HepG2 (cell line): ENCODE measurements around the gene NOTO. TPM values are rescaled to one million over a fixed set of nuclear protein-coding genes. Genes with fewer than 3 reads are reported as not detected.
A peak's percentile ranks its signal among the peaks of the same experiment; 100 is the strongest.

Experiments used
- FIP1L1 ChIP-seq: fragments of 200-400 bp; formaldehyde crosslinking; IDR thresholded peaks from 2 replicates; pipeline ENCODE4 v1.6.1; 2018; ENCODE audit warnings: low read depth, mild to moderate bottlenecking, low read length, moderate library complexity, borderline replicate concordance; ENCODE audit not compliant: insufficient read depth
- HOXA3 ChIP-seq: sonication (generic); formaldehyde crosslinking; IDR thresholded peaks from 2 replicates; pipeline ENCODE4 v1.5.0; 2020; ENCODE audit warnings: missing genetic modification reagents
- MAFF ChIP-seq: IDR thresholded peaks from 2 replicates; pipeline ENCODE4 v1.6.1; 2011; ENCODE audit warnings: low read depth, low read length, improper control_type of control experiment
- MYNN ChIP-seq: sonication (generic); formaldehyde crosslinking; IDR thresholded peaks from 2 replicates; pipeline ENCODE4 v1.4.0; 2020; ENCODE audit warnings: mild to moderate bottlenecking, low read depth, missing genetic modification reagents
- NFE2L1 ChIP-seq: sonication (generic); formaldehyde crosslinking; IDR thresholded peaks from 2 replicates; pipeline ENCODE4 v1.4.0; 2020; ENCODE audit warnings: missing genetic modification reagents, mild to moderate bottlenecking, borderline replicate concordance
- NFKB2 ChIP-seq: sonication (generic); formaldehyde crosslinking; IDR thresholded peaks from 2 replicates; pipeline ENCODE4 v1.4.0; 2020; ENCODE audit warnings: missing genetic modification reagents, borderline replicate concordance
- RBM22 ChIP-seq: fragments of 200-400 bp; formaldehyde crosslinking; optimal IDR thresholded peaks from 2 replicates; pipeline ENCODE3; 2017; ENCODE audit warnings: mild to moderate bottlenecking, low read length, moderate library complexity
- SOX6 ChIP-seq, 2 experiments: fragments of 450-650 bp in 1 of 2; sonication (generic) in 1 of 2; formaldehyde crosslinking in 1 of 2; IDR thresholded peaks; 2 replicates each; pipeline versions ENCODE4 v1.4.0 to v1.6.1; 2017 to 2020; ENCODE audit warnings: antibody characterized with exemption in 1 of 2, mild to moderate bottlenecking in 1 of 2, missing genetic modification reagents in 1 of 2
- SP1 ChIP-seq, 2 experiments: fragments of 450-650 bp in 1 of 2; sonication (generic) in 1 of 2; formaldehyde crosslinking in 1 of 2; IDR thresholded peaks; 2 replicates each; pipeline versions ENCODE4 v1.4.0 to v1.6.1; 2016 to 2020; ENCODE audit warnings: missing genetic modification reagents in 1 of 2
- SRF ChIP-seq: IDR thresholded peaks from 2 replicates; pipeline ENCODE4 v1.6.1; 2011; ENCODE audit warnings: mild to moderate bottlenecking, low read depth, low read length, moderate library complexity
- TARDBP ChIP-seq: sonication (generic); formaldehyde crosslinking; IDR thresholded peaks from 2 replicates; pipeline ENCODE4 v1.8.0; 2022; ENCODE audit warnings: mild to moderate bottlenecking, missing genetic modification reagents
- U2AF1 ChIP-seq: fragments of 200-400 bp; formaldehyde crosslinking; optimal IDR thresholded peaks from 2 replicates; pipeline ENCODE3; 2017; ENCODE audit warnings: mild to moderate bottlenecking, low read depth, low read length
- ZKSCAN1 ChIP-seq: fragments of 150-350 bp; IDR thresholded peaks from 2 replicates; pipeline ENCODE4 v1.6.1; 2014; ENCODE audit warnings: low read length
- ZNF230 ChIP-seq: sonication (generic); formaldehyde crosslinking; IDR thresholded peaks from 2 replicates; pipeline ENCODE4 v1.4.0; 2020; ENCODE audit warnings: mild to moderate bottlenecking, missing genetic modification reagents
- ZNF326 ChIP-seq: sonication (generic); formaldehyde crosslinking; IDR thresholded peaks from 2 replicates; pipeline ENCODE4 v1.4.0; 2020; ENCODE audit warnings: missing genetic modification reagents, borderline replicate concordance
- ZNF569 ChIP-seq: sonication (generic); formaldehyde crosslinking; IDR thresholded peaks from 2 replicates; pipeline ENCODE4 v1.5.0; 2020; ENCODE audit warnings: mild to moderate bottlenecking, missing genetic modification reagents, moderate library complexity, borderline replicate concordance
- ZNF619 ChIP-seq: sonication (generic); formaldehyde crosslinking; IDR thresholded peaks from 2 replicates; pipeline ENCODE4 v1.4.0; 2020; ENCODE audit warnings: mild to moderate bottlenecking, missing genetic modification reagents
- ZNF775 ChIP-seq: sonication (generic); formaldehyde crosslinking; IDR thresholded peaks from 2 replicates; pipeline ENCODE4 v1.4.0; 2020; ENCODE audit warnings: missing genetic modification reagents, mild to moderate bottlenecking, moderate library complexity, borderline replicate concordance
- polyA plus RNA-seq, 8 experiments: library from polyadenylated mRNA; depleted of rRNA in 3 of 8; stranded (reverse) in 7 of 8; unstranded in 1 of 8; fragments of >200 nt; fragmentation: Illumina TruSeq in 4 of 8; extraction: Trizol in 4 of 8; gene quantifications; 2 replicates each; pipeline versions ENCODE4 v1.2.1 to v1.2.3, GENCODE V29; 2011 to 2016; ENCODE audit warnings: low read depth in 4 of 8, missing spikeins in 1 of 8, mixed read lengths in 1 of 8; ENCODE audit not compliant: insufficient read depth in 1 of 8
- total RNA-seq, 5 experiments: library from RNA; depleted of rRNA; stranded (reverse); fragments of >200 nt; fragmentation: Illumina TruSeq; extraction: Trizol; gene quantifications; 2 replicates each; pipeline ENCODE4 v1.2.3, GENCODE V29; 2016; ENCODE audit warnings: low read depth in 1 of 5
- TF ChIP-seq, protein P1 (sequence below): sonication (generic); formaldehyde crosslinking; conservative IDR thresholded peaks from 2 replicates; pipeline ENCODE4 v1.4.0; 2020; ENCODE audit warnings: missing genetic modification reagents
- TF ChIP-seq, protein P2 (sequence below): sonication (generic); formaldehyde crosslinking; IDR thresholded peaks from 2 replicates; pipeline ENCODE4; 2020; ENCODE audit warnings: missing genetic modification reagents, mild to moderate bottlenecking, borderline replicate concordance

Gene NOTO
- total and polyA plus RNA-seq, 2 of the 13 experiments (the other 11 are each of a cell fraction or from before 2014, with no cell fraction given) = not detected

DNA sequence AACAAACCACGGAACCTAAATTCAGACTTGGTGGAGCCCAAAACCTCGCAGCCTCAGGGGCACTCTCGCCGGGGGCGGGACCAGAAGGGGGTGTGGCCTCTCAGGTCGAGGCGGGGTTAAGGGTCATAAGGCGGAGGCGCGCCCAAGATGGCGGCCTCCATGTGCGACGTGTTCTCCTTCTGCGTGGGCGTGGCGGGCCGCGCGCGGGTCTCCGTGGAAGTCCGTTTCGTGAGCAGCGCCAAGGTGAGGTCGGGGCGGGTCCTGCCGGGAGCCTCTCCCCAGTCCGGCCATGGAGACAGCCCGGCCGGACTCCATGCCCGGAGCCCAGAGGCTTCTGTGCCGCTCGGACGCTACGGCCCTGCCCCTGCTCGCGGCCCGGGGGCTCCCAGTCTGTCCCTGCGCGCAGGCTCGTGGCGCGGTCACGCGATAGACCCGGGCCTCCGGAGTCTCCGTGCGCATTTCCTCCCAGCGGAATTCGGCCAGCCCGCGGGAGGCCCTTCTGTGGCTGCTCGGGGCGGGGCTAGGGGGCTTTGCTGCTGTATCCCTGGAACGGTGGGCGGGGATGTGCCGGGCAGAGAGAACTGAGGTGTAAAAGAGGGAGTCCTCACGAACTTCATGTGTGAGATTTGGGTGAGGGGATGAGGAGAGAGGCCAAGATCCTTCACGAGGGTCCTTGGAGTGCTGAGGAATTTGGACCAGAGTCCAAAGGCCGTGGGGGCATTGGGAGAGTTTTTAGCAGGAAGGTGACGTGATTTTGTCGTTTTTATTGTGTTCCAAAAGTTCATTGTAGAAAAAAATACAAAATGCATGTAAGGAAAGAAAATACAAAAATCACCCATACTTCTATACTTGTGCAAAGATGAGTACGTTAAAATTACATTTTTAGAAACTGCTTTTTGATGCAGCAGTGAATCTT, 12.0 kb downstream of the NOTO start, which contains the start of gene SMYD5 (continued):
- TF ChIP-seq, protein P1, sequence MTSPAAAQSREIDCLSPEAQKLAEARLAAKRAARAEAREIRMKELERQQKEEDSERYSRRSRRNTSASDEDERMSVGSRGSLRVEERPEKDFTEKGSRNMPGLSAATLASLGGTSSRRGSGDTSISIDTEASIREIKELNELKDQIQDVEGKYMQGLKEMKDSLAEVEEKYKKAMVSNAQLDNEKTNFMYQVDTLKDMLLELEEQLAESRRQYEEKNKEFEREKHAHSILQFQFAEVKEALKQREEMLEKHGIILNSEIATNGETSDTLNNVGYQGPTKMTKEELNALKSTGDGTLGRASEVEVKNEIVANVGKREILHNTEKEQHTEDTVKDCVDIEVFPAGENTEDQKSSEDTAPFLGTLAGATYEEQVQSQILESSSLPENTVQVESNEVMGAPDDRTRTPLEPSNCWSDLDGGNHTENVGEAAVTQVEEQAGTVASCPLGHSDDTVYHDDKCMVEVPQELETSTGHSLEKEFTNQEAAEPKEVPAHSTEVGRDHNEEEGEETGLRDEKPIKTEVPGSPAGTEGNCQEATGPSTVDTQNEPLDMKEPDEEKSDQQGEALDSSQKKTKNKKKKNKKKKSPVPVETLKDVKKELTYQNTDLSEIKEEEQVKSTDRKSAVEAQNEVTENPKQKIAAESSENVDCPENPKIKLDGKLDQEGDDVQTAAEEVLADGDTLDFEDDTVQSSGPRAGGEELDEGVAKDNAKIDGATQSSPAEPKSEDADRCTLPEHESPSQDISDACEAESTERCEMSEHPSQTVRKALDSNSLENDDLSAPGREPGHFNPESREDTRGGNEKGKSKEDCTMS = no peak; the same call in 1 of the 2 replicates
- no peak for TF ChIP-seq FIP1L1
- TF ChIP-seq SP1 (IDR thresholded peaks at IDR 0.05) = no peak
- peak; percentile 95 for TF ChIP-seq SP1 (CRISPR knock-in tag; IDR thresholded peaks at IDR 0.05)
- TF ChIP-seq ZNF569 (CRISPR knock-in tag) = no peak
- no peak; the same call in 1 of the 2 replicates for TF ChIP-seq SRF
- peak; percentile 90 for TF ChIP-seq HOXA3 (CRISPR knock-in tag)
- peak; percentile 73; the same call in 1 of the 2 replicates for TF ChIP-seq ZNF619 (CRISPR knock-in tag)
- TF ChIP-seq TARDBP (CRISPR knock-in tag) = peak; percentile 7; the same call in 1 of the 2 replicates
- no peak for TF ChIP-seq ZNF326 (CRISPR knock-in tag)
- TF ChIP-seq MAFF = no peak
- 0 out of 2 replicates have a peak, but pooled peaks have one; percentile 74 for TF ChIP-seq MYNN
- TF ChIP-seq, protein P2, sequence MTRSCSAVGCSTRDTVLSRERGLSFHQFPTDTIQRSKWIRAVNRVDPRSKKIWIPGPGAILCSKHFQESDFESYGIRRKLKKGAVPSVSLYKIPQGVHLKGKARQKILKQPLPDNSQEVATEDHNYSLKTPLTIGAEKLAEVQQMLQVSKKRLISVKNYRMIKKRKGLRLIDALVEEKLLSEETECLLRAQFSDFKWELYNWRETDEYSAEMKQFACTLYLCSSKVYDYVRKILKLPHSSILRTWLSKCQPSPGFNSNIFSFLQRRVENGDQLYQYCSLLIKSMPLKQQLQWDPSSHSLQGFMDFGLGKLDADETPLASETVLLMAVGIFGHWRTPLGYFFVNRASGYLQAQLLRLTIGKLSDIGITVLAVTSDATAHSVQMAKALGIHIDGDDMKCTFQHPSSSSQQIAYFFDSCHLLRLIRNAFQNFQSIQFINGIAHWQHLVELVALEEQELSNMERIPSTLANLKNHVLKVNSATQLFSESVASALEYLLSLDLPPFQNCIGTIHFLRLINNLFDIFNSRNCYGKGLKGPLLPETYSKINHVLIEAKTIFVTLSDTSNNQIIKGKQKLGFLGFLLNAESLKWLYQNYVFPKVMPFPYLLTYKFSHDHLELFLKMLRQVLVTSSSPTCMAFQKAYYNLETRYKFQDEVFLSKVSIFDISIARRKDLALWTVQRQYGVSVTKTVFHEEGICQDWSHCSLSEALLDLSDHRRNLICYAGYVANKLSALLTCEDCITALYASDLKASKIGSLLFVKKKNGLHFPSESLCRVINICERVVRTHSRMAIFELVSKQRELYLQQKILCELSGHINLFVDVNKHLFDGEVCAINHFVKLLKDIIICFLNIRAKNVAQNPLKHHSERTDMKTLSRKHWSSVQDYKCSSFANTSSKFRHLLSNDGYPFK = peak; percentile 91
- TF ChIP-seq NFE2L1 (CRISPR knock-in tag) = no peak; the same call in 1 of the 2 replicates
- no peak for TF ChIP-seq SOX6 (IDR thresholded peaks at IDR 0.05)
- TF ChIP-seq SOX6 (CRISPR knock-in tag; IDR thresholded peaks at IDR 0.05) = peak; percentile 40; the same call in 1 of the 2 replicates
- TF ChIP-seq RBM22 = peak; percentile 11
- TF ChIP-seq ZNF775 (CRISPR knock-in tag) = peak; percentile 70; the same call in 1 of the 2 replicates
- peak; percentile 33 for TF ChIP-seq U2AF1
- no peak for TF ChIP-seq ZKSCAN1
- TF ChIP-seq NFKB2 (CRISPR knock-in tag) = peak; percentile 71; the same call in 1 of the 2 replicates
- TF ChIP-seq ZNF230 (CRISPR knock-in tag) = peak; percentile 99
